Measurements from ENCODE around the gene SDK2.

DNA sequence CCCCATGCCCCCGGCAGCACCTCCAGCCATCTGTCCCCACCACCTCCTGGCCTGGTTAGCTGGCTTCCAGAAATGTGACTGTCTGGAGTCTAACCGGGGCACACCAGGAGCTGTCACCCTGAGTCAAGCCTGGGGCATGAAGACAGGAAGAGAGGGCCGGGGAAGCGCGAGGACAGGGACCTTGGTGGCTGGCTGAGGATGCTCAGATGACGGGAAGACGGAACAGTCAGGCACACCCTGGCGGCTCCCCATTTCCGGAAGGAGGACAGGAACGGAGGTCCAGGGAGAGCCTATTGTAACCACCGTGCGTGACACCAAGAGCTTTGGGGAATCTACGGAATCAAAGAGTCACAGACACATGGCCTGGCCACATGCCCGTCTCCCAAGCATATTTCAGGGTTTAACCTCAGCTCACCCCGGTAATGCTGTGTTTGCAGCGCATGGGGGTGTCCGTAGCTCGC lies 51.7 kb downstream of the SDK2 start:
- TF ChIP-seq CTCF (conservative IDR thresholded peaks at IDR 0.05; ENCODE audit: low read depth, low read length) (no peak), EZH2 (IDR thresholded peaks at IDR 0.05; ENCODE audit: borderline replicate concordance, low read depth, low read length, poor library complexity, severe bottlenecking) (no peak)
